Measurements from ENCODE around the gene SON.

Gene SON

GRCh38 chr21:33554982-33555344 lies 12.1 kb downstream of the SON start:
- no peak for DNase-seq
- no peaks in the 10 kb centered on the region for H3K27me3 ChIP-seq (replicated peaks)
- no peak overlapping the region for H3K27ac ChIP-seq
- in situ Hi-C loops (cut with HindIII; ENCODE audit: low pct_ligation_motif_present, low sequenced_read_pairs): no loop called here
- TF ChIP-seq CTCF (IDR thresholded peaks at IDR 0.05; ENCODE audit: low read depth, low read length, missing control alignments): no peak
- H3K4me3 ChIP-seq (ENCODE audit: low read depth, low read length): no peak overlapping the region
- H3K36me3 ChIP-seq (replicated peaks): peaks cover 88% of the 10 kb centered on the region

GRCh38 chr21:33557447-33557846 lies 14.6 kb downstream of the SON start:
- H3K27ac ChIP-seq: no peak overlapping the region
- H3K36me3 ChIP-seq (replicated peaks): peaks cover 87% of the 10 kb centered on the region
- no peak for DNase-seq
- no peaks in the 10 kb centered on the region for H3K27me3 ChIP-seq (replicated peaks)
- in situ Hi-C loops (cut with HindIII; ENCODE audit: low pct_ligation_motif_present, low sequenced_read_pairs): no loop called here
- TF ChIP-seq CTCF (IDR thresholded peaks at IDR 0.05; ENCODE audit: low read depth, low read length, missing control alignments): no peak
- no peak overlapping the region for H3K4me3 ChIP-seq (ENCODE audit: low read depth, low read length)

- TF ChIP-seq CTCF (IDR thresholded peaks at IDR 0.05; ENCODE audit: low read depth, low read length, missing control alignments): no peak
- peaks cover 80% of the 10 kb centered on the region for H3K36me3 ChIP-seq (replicated peaks)
- H3K27ac ChIP-seq: no peak overlapping the region
- no peak for DNase-seq
- in situ Hi-C loops (cut with HindIII; ENCODE audit: low pct_ligation_motif_present, low sequenced_read_pairs): no loop called here
- no peaks in the 10 kb centered on the region for H3K27me3 ChIP-seq (replicated peaks)
- no peak overlapping the region for H3K4me3 ChIP-seq (ENCODE audit: low read depth, low read length)
These were observed 16.1 kb downstream of the SON start for GRCh38 chr21:33558777-33559421.

GRCh38 chr21:33559813-33560212 lies 17.0 kb downstream of the SON start:
- no peak overlapping the region for H3K4me3 ChIP-seq (ENCODE audit: low read depth, low read length)
- no peaks in the 10 kb centered on the region for H3K27me3 ChIP-seq (replicated peaks)
- in situ Hi-C loops (cut with HindIII; ENCODE audit: low pct_ligation_motif_present, low sequenced_read_pairs): no loop called here
- H3K27ac ChIP-seq: no peak overlapping the region
- no peak for DNase-seq
- H3K36me3 ChIP-seq (replicated peaks): peaks cover 75% of the 10 kb centered on the region
- no peak for TF ChIP-seq CTCF (IDR thresholded peaks at IDR 0.05; ENCODE audit: low read depth, low read length, missing control alignments)

GRCh38 chr21:33560965-33561364 lies 18.1 kb downstream of the SON start:
- in situ Hi-C loops (cut with HindIII; ENCODE audit: low pct_ligation_motif_present, low sequenced_read_pairs): no loop called here
- peaks cover 67% of the 10 kb centered on the region for H3K36me3 ChIP-seq (replicated peaks)
- no peak for TF ChIP-seq CTCF (IDR thresholded peaks at IDR 0.05; ENCODE audit: low read depth, low read length, missing control alignments)
- DNase-seq: no peak
- no peak overlapping the region for H3K4me3 ChIP-seq (ENCODE audit: low read depth, low read length)
- no peak overlapping the region for H3K27ac ChIP-seq
- H3K27me3 ChIP-seq (replicated peaks): no peaks in the 10 kb centered on the region

- H3K27me3 ChIP-seq (replicated peaks): no peaks in the 10 kb centered on the region
- no peak for DNase-seq
- H3K27ac ChIP-seq: no peak overlapping the region
- in situ Hi-C loops (cut with HindIII; ENCODE audit: low pct_ligation_motif_present, low sequenced_read_pairs): no loop called here
- no peak overlapping the region for H3K4me3 ChIP-seq (ENCODE audit: low read depth, low read length)
- peaks cover 65% of the 10 kb centered on the region for H3K36me3 ChIP-seq (replicated peaks)
- TF ChIP-seq CTCF (IDR thresholded peaks at IDR 0.05; ENCODE audit: low read depth, low read length, missing control alignments): no peak
These were observed 18.5 kb downstream of the SON start for GRCh38 chr21:33561373-33561772.

Data from brain microvascular endothelial cell (primary cell).